HG03354 (cell line): ENCODE data around the gene C5orf63.
"Not testable (repeated sequence)": the region's sequence is repeated elsewhere in the genome, so short reads cannot be mapped to it uniquely, and the experiment has no call there.

Source experiments
- ATAC-seq: cut with Tn5 transposase; IDR thresholded peaks from one replicate; pipeline ENCODE4 v1.9.1; 2021; ENCODE audit warnings: mild to moderate bottlenecking; ENCODE audit not compliant: unreplicated experiment, poor library complexity, severe bottlenecking

The C5orf63 gene

DNA sequence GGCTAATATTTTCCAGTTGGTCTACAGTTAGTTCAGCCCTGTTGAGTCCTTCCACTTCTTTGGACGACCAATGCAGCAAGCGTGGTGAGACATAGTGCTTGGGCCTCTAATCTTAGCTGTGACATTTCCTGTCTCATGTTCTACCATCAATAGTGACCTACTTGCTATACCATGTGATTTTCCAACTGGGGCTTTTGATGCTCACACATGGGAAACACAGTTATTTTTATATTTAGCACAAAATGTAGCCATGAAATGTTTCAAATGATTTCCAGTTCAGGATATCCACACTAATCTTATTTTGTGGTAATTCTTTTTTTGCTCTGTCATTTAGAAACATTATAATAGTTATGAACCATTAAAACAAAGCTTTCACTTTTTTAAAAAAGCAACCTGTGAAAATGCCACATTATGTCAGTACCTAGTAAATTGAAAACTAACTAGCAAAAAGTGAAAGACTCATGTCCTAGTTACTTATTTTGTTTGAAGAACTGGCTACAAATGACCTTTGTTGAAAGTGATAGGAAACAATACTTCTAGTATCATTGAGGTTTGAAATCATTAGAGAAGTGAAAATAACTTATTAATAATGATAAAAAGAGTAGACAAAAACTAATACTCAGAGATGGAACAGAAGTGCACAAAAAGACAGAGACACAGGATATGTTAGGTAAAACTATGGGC lies 61.2 kb downstream of the C5orf63 start:
- ATAC-seq: peak; percentile 86

DNA sequence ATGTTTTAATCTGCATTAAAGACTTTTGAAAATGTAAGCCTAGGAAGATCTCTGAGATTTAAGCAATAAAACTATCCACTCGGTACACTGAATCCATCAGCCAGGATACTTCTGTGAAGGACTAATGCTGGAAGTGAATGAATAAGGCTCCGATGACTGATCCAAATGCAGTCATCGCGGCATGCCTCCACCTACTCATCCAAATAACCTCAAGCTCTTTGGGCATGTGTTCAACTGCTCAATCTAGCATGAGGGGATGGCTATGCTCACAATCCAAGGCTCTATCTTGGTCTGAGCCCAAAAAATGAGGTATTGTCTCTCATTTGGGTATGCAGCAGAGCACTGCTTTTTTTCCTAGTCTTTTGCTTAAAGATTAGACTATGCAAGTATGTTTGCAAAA lies 62.1 kb downstream of the C5orf63 start:
- ATAC-seq: no peak

DNA sequence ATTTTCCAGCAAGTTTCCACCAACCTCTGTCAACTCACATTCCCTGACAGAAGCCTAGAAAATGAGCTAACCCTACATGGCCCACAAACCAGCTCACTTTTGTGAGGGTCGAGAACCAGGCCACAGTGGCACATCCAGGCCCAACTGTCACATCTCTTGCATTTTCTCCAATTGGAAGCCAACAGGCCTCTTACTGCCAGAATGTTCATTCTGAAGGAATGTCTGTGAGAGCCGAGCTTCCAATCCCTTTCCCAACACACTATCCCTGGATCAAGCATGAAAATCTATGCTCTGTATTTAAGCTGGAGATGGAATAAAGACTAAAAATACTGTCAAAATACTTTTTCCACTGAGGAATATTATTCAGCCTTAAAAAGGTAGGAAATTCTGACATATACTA lies 62.9 kb downstream of the C5orf63 start:
- ATAC-seq: no peak

DNA sequence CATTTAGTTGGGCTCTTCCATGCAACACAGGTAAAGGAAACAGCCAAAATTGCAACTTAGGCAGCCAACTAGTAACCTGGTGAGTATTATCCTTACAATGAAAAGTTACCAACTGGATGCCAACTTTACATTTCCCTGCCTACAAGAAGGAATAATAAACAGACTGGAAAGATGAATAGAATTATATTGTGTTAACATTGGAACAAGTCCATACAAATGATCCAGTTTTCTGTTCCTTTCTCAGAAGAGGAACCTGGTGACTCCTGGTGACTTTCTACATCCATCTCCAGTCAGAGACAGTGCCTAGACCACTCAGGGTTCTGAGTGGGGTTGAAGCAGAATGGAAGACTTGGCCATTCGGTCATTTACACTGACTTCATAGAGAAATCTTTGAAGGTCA lies 63.5 kb downstream of the C5orf63 start:
- ATAC-seq: no peak

DNA sequence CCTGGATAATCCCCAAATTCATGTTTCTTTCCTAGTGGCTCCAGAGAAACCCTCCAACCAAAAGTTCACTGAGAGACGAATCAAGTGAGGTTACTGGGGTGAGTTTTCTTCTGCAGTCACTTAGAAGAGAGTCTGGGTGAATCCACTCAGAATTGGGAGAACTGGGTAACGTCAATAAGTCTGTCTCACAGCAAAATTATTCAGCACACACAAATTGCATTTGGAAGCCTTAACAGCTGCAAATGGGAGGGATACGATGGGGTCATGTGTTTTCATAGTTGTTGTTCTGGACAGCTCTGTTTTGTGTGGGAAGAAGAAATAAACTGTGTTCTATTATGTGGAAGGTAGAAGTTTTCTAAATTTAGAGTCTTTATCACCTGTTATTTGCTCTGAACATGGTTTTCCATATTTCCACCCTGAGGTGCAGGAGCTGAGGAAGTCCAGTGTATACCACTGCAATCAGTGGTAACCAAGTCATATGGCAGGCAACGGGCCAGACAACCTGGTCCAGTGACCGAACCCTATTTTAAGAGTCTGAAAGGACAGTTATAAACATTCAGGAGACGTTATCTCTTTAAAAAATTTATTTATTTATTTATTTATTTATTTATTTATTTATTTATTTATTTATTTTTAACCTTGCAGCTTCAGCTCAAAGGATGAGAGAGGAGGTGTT lies 64.9 kb downstream of the C5orf63 start:
- ATAC-seq: no peak

DNA sequence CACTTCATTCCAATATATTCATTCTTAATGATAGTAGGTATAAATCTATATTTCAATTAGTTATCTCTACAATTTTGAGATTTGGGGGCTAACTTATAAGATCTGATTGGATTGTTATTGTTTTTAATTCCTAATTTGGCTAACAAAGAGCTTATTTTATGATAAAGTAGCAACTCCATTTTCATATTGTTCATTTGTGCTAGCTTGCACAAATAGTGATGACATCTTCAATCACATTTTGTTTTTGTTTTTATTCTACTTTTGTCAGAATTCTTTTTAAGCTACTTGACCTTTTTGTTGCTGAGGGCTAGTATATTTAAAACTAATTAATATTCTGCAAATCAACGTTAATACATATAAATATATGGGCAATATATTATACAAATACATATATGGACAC lies 65.8 kb downstream of the C5orf63 start:
- no peak for ATAC-seq

DNA sequence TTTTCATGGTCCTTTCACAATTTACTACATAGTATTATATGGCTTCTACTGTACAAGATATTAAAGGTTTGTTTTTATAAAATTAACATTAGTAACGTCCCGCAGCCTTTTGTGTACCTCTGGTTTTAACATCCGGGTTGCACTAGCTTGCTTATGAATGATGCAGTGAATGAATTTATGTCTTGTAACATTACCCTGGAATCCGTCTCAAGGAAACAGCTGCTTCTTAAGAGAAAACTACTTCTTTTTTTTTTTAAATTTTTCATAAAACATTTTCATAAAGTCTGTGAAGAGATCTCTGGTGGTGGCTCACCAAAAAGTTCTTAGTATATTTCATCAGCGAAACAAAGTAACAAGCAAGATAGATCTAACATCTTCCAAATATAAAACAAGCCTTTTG lies 66.6 kb downstream of the C5orf63 start:
- no peak for ATAC-seq

DNA sequence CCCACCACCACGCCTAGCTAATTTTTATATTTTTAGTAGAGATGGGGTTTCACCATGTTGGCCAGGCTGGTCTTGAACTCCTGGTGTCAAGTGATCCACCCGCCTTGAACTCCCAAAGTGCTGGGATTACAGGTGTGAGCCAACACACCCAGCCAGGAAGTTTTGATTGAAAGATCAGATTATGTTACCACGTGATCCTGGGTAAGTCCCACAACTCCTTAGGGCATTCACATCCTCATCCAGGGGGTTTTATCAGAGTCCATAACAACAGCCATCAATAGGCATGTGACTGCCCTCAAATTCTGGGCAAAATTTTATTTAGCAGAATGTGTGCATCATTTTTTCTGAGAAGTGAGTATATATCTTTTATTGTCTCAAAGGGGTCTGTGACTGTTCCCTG lies 68.0 kb downstream of the C5orf63 start:
- not testable (repeated sequence) for ATAC-seq

DNA sequence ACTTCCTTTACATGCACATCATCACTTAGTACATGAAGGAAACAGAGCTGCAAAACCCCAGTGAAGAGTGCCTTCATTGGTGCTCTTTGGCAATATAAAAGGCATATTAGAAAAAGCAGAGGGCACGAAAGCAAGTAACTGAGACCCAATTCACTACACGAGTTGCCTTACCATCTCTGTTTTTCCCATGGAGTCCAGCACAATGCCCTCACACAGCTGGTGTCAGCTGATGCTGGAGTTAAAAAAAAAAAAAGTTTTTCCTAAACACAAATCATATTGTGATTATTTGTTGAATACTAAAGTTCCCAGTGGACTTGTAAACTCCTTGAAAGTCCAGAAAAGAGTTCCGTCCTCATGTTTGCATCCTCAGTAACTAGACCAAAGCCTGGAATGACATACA lies 68.6 kb downstream of the C5orf63 start:
- no peak for ATAC-seq

DNA sequence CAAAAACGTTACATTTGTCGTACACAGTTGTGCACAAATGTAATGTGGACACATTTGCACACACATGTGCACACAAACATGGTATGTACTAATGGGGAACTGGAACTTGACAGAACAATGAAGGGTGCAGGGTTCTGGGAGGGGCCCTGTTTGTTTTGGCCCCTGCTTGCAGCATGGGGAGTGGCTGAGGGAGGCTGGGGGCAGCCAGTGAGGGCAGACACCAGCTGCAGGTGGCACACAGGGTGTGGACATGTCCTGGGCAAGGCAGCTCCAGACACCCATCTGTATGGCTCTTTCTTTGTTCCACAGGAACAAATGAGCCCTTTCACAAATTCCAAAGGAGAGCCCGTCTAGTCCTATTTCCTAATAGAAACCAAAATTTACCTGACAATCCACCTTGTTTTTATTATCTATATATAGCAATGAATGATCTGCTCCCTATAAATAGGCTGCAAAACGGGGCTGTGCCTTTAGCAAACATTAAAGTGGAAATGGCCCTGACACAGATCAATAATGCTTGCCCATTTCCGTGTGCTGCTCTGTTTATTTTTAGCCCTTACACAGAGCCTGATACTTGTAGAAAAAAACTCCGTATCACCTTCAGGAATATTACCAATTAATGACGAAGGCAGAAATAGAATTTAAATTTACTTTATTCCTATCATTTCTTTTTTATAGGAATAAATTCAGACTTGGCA lies 69.4 kb downstream of the C5orf63 start:
- ATAC-seq: no peak

DNA sequence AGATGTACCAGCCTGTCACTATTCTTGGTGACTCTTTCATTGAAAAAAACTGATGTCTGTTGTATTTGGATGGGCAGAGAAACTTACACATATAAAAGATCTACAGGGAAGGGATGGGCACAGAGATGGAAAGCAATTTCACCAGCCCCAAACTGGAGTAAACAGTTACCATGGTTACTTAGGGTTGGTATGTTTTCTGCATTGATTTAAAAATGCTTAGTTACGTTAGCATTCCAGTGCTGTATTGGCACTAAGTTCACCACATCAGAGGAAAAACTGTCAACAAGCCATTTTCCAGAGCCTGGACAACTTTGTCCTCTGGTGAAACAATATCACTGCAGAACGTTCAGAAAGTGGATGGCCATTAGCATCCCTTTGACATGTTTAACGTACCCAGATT lies 70.9 kb downstream of the C5orf63 start:
- ATAC-seq: no peak

DNA sequence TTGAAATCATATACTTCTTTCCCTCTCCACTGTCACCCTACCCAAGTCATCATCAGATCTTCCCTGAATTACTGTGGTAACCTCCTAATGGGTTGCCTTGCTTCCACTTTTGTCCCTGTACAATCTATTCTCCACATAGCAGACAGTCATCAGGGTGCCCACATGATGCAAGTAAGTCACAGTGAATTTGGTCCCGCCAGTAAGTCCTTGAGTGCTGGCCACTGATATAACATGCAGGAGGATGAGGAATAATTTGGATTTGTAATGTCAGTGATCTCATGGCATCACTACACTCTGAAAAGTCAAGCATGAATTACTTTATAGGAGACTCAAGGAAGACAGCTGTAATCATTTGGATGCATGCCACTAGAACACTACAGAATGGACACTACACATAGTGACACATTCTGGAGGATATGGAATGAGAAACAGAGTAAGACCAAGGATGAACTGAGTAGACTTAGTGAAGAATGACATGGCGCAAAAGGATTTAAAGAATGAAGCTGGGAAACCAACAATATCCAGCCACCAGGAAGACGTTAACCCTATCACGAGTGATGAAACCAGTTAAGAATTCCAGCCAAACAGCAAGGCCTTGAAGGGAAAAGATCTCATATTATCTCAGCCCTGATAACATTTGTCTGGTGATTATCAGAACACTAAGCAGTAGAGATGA lies 71.5 kb downstream of the C5orf63 start:
- no peak for ATAC-seq
